ENCODE measurements around the gene C8G. TPM values are rescaled to one million over a fixed set of nuclear protein-coding genes. Genes with fewer than 3 reads are reported as not detected.

C8G gene
- total RNA-seq, 1 donor from 2014 or later: 110 TPM

DNA sequence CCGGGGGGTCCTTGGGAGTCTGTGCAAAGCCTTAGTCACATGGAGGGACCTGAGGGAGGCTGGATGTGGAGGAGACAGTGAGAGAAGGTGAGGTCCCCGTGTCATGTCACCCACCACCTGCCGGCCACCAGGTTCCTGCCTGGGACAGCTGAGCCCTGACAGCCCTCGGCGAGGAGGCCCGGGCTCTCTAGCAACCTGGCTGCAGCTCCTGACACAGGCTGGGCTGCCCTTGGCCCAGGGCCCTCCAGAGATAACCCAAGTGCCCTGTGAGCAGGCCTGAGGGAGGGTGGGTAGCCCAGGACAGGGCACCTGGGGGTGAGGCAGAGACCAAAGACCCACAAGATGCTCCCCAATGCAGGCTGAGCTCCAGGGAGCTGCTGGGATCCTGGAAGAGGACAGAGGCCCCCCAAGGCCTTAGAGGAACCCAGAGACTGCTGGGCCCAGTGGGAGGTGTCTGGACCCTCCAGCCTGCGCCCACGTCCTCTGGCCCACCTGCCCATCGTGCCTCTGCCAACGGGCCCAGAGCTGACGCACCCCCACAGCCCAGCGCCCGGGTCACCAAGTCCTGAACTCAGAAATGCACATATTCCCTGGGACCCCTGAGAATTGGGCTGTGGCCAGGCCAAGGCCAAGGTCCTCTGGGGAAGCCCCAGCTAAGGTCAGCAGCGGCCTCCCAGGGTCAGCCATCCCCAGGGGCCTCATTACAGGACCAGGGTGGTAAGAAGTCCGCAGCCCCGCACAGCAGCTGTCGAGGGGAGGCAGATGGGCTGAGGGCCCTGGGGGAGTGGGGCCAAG, 23.5 kb downstream of the C8G start:
- DNase-seq (ENCODE audit: low spot score): no peak

DNA sequence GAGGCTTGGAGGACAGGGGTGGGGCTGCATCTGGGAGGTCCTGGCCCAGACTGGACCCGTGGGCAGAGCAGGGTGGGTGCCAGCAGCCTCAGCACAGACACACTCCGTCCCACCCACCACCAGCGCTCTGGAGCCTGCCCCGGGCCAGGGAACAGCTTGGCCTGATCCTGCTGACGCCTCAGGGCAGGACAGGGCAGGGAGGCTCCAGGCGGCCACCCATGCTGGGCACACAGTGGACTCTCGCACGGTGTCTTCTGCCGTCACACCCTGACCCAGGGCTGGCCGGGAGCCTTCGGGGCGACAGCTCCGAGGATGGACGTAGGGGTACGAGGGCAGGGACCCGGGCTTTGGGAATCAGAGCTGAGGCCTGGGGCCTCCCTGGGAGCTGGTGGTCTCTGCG, 24.1 kb downstream of the C8G start:
- no peak for DNase-seq (ENCODE audit: low spot score)

DNA sequence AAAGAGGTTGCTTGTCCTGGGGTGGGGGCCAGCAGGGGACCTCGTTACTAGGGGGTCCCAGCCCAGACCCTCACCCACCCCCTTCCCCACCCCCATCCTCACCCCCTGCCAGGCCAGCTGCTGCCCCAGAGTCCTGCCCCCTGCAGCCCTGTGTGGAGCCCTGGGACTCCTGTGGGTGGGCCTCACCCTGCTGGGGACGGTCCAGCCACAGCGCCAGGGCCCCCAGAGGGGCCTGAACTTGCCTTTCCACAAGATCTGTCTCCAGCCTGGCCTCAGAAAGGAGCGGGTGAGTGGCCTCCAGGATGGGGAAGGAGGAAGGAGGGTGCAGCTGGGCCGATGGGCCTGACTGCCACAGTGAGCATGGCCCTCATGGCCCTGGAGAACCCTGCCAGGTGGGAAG, 24.7 kb downstream of the C8G start:
- DNase-seq (ENCODE audit: low spot score): no peak

DNA sequence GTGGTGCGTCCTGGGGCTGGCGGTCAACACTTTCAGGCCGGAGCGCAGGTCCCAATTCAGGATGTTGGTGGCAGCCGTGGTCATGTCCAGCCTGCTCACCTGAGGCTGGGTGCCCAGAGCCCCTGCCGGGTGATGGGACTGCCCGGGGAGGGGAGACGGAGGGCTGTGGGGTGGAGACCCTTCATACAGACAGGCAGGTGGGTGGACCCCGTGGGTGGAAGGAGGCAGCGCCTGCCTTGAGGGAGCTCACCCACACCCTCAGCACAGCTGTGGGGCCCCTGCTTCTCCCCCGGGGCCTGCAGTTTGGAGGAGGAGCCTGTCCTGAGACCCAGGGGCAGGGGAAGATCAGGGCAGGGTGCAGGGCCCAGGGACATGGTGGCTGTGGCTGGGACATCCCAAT, 25.3 kb downstream of the C8G start:
- DNase-seq (ENCODE audit: low spot score): no peak

DNA sequence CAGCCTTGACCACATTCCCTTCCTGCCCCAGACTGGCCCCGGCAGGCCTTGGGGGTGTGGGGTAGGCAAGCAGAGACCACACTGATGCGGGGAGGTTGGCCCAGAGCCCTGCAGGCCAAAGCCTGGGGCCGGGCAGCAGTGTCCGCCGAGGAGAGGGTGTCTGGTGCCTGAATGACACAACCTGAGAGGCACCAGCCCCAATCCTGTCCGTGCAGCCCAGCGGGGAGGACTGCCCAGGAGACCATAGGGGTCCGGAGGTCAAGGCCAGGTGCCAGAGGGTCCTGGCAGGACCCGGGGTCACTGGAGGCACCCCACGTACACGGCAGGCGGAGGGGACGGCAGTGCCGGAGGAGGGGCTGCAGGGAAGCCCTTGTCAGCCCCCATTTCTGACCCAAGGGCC, 26.7 kb downstream of the C8G start:
- no peak for DNase-seq (ENCODE audit: low spot score)

DNA sequence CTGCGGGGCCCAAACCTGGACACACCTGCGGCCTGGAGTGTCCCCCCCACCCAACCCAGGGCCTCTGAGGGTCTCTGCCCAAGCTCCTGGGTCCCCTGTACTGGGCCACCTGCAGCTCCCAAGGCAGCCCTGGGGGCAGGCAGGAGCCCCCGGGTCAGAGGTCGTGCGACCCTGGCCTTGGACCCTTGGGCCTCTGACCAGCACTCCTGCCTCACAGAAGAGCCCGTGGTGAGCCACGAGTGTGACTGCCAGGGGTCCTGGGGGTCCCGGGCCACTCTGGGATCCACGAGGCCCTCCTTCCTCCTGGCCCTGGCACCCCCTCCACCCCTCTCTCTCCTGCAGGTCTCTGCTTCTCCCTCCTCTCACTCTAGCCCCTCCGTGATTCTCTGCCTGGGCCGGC, 27.3 kb downstream of the C8G start:
- DNase-seq (ENCODE audit: low spot score): no peak

DNA sequence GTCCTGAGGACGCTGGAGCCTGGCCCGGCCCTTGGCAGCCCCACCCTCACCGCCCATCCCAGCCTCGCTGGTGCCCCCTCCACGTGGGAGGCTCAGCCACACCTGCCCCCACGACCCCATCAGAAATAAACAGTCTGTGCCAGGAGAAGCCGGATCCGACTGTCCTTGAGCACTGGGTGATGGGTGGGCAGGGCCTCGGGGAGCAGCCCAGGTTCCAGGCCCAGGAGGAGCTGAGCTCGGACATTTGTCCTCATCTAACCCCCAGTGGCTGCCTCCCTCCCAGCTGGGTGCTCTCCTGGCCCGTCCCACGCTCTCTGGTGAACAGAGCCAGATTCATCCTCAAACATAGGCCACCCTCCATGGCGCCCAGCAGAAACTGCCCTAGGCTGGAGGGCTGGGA, 27.7 kb downstream of the C8G start:
- DNase-seq (ENCODE audit: low spot score): no peak

DNA sequence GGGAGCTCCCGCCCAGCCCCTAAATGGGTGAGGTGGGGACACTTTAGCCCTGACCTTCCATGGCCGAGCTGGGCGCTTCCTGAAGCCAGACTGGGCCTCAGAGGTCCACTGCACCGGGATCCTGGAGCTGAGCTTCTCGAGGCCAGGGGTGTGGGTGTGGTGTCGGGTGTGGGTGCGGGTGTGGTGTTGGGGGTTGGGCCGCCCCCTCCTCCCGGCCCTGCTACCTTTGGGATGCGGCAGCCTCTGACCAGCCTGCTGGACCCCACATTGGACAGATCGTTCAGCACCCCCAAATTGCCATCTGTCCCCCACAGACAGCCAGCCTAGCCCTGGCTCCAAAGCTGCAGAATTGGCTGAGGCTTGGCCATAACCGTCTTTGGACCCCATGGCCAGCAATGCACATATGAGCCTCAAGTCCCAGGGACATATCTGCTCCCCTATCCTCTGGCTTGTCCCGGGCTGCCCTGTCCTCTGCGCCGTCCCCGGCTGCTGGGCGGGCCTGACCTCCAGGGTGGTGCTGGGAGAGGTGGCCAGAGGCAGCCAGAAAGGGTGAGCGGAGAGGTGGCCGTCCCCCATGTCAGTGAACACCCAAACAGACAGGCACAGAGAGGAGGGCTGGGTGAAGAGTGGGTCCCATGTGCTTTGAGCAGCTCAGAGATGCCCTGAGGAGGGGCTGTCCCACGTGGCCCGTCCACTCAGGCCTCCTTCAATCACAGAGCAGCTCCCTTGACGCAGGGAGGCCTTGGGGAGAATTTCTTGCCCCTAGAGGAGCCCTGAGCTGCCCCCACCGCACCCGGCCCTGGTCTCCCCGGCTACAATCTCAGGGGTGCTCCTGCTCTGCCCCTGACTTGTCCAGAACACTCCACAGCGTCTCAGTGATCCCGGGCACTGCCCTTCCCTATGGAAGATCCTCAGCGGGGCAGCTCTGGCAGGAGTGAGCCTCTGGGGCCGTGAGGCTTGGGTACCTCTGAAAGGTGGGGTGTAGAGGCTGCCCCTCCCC, 28.9 kb downstream of the C8G start:
- no peak for DNase-seq (ENCODE audit: low spot score)

DNA sequence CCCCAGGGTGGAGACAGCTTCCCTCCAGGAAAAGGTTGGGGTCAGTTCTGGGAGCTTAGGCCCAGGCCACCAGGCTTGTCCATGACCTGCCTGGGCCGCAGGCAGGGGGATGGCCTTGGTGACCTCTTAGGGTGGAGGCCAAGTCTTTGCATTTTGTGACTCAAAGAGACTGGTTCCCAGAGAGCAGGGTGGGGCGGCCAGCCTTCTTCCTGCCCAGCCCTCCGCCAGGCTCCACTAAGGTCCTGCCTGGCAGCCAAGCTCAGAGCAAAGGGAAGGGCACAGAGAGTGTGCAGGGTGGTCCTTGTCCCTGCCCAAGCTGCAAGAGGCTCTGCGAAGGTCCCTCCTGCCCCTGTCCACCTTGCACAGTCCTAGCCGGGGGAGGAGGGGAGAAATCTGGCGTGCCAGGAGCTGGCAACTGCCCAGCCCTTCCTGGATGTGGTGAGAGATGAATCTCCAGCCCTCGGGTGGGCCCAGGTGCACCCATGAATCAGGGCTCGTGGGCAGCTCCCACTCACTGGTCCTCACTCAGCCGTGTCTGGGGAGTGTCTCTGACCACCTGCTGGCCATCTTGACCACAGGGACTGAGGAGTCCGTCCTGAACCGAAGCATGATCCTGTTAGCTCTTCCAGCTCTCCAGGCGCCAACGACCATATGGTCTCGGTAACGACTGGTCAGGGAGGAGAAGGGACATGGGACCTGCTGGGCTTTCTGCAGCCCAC, 29.9 kb downstream of the C8G start:
- no peak for DNase-seq (ENCODE audit: low spot score)

DNA sequence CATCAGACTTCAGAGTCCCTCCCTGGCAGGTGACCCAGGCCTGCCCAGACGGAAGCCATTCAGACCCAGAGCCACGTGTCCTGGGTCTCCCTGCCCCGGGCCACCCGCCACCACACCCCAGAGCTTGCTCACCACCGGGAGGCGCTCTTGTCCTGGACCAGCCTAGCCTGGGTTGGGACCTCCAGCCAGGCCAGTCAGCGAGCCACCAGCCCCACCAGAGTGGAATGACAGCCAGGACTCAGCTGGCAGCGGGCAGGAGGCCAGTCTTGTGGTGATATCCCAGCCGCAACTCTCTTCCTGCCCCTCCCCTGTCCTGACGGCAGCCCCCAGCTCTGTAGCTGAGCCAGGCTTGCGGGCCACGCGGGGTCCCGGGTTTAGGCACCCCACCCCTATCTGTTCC, 30.6 kb downstream of the C8G start:
- DNase-seq (ENCODE audit: low spot score): no peak

DNA sequence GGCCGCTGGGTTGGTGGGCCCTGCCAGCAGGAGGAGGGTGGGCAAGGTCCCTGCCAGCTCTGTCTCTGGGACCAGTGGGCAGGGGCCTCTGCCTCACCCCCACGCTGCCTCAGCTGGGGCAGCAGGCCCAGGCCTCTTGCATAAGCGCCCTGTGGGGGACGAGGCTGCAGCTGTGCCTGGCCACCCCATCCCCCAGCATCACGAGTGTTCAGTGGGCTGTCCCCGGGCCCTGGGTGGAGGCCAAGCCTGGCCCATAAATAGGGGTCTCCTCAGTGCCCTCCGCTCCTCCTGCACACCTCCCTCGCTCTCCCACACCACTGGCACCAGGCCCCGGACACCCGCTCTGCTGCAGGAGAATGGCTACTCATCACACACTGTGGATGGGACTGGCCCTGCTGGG, 32.2 kb downstream of the C8G start, which contains the start of gene PTGDS:
Gene PTGDS, plus strand, starts transcription at position 282 of the 400 bp plus-strand sequence. Its CDS starts 75 bp downstream, at position 357.
- peak; percentile 44 for DNase-seq (ENCODE audit: low spot score)

DNA sequence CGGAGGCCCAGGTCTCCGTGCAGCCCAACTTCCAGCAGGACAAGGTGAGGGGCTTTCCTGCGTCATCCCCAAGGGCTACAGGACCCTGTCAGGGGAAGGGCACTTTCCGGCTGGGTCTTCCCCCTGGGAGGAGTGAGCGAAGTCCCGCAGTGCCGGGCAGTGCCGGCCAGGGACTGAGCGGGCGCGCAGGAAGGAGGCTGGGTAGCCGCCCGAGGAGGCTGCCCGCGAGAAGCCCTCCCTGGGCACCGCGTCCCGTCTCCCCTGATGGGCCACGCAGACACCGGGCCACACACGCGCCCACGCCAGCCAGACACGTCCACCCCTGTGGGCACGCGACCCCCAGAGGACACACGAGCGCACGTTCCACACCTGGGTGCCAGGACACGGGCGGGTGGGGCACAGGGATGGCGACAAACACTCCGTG, 32.6 kb downstream of the C8G start:
- DNase-seq (ENCODE audit: low spot score): no peak

DNA sequence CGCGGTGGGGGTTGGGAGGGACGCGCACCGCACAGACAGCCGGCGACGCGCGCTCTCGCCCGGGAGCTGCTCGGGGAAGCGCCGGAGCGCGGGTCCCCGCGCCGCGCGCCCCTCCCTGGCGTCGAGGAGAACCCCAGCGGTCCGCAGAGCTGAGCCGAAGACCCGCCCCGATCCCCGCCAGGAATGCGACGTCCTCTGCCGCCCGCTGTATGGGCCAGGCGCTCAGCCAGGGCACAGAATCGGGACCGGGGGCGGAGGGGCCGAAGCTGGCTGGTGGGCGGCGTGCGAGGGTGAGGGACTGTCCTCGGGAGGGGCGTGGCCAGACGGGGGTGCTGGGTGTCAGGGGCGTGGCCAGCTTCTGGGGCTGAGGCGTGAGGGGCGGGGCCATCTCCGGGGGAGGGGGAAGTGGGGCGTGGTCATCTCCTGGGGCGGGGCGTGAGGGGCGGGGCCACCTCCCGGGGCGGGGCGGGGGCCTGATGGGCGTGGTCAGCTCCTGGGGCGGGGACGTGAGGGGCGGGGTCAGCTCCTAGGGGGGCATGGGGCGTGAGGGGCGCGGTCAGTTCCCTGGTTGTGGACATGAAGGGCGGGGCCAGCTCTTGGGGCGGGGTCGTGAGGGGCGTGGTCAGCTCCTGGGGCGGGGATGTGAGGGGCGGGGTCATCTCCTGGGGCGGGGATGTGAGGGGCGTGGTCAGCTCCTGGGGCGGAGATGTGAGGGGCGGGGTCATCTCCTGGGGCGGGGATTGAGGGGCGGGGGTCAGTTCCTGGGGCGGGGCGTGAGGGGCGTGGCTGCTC, 33.2 kb downstream of the C8G start:
- DNase-seq (ENCODE audit: low spot score): peak; percentile 60

DNA sequence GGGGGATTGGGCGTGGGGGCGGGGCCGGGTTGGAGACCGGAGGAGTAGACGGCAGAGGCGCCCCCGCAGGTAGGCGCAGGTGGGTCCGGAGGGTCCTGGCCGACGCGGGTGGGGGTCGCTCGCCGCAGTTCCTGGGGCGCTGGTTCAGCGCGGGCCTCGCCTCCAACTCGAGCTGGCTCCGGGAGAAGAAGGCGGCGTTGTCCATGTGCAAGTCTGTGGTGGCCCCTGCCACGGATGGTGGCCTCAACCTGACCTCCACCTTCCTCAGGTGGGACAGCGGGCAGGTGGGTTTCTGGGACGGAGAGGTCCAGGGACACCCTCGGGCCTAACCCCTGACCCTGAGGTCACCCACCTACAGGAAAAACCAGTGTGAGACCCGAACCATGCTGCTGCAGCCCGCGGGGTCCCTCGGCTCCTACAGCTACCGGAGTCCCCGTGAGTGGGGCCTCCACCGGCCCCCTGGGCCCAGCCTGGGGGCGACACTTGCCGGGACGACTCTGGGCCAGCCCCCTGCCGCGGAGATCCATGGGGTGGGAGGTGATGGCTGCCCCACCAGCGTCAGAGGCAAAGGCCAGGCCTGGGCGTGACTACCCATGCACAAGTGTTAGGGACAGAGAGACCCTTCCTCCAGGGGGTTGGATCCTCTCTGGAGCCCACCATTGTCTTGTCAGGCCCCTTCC, 34.0 kb downstream of the C8G start:
- DNase-seq (ENCODE audit: low spot score): no peak

DNA sequence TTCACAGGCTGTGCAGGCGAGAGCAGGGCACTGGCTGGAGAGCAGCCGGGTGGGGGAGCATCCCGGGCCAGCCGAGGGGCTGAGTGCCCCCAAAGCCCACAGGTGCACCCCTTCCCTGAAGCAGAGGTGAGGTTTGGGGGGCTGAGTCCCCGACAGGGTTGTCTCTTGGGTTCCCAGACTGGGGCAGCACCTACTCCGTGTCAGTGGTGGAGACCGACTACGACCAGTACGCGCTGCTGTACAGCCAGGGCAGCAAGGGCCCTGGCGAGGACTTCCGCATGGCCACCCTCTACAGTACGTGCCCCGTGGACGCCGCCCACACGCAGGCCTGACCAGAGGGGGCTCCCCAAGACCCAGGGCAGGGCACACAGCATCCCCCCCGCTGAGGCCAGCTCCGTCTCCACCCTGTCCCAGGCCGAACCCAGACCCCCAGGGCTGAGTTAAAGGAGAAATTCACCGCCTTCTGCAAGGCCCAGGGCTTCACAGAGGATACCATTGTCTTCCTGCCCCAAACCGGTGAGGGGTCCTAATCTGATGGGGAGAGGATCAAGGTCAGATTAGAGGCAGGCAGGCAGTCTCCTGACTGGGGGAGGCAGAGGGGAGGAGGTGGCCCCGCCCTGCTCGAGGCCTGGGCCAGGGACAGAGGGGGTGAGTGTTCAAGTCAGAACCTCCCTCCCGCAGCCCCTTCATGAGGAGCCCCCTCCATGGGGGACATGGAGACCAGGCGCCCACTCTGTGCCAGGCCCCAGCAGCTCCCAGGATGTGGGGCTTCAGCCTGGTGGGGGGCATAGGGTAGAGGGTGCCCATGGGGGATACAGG, 34.9 kb downstream of the C8G start:
- DNase-seq (ENCODE audit: low spot score): no peak

DNA sequence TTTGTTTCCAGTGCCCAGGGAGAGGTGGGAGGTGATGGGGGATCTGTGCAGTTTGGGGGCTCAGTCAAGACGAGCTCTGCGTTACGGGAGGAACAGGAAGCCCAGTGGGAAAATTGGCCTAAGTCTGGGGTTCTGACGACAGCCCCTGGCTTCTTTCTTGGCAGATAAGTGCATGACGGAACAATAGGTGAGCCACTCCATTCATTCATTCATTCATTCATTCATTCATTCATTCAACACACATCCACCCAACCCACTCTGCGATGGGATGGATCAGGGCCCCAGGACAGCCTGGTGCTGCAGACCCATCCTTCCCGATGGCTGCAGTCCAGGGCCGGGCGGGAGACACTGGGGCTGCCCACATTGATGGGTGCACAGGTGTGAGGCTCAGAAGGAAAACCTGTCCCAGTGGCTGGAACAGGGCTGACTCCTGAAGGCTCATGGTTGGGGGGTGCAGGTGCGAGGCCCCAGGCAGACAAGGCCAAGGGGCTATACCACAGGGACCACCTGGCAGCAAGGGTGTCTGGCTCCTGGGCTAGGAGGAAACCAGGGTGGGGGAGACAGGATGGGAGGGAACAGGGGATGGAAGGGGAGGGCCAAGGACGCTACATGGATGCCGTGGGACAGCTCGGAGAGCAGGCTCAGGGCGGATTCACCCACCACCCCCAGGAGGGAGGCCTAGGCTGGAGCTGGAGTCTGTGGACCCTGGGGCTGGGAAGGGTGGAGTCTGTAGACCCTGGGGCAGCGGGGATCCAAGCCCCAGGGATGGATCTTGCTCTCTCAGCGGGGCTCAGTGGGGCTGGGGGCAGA, 35.8 kb downstream of the C8G start:
- no peak for DNase-seq (ENCODE audit: low spot score)

DNA sequence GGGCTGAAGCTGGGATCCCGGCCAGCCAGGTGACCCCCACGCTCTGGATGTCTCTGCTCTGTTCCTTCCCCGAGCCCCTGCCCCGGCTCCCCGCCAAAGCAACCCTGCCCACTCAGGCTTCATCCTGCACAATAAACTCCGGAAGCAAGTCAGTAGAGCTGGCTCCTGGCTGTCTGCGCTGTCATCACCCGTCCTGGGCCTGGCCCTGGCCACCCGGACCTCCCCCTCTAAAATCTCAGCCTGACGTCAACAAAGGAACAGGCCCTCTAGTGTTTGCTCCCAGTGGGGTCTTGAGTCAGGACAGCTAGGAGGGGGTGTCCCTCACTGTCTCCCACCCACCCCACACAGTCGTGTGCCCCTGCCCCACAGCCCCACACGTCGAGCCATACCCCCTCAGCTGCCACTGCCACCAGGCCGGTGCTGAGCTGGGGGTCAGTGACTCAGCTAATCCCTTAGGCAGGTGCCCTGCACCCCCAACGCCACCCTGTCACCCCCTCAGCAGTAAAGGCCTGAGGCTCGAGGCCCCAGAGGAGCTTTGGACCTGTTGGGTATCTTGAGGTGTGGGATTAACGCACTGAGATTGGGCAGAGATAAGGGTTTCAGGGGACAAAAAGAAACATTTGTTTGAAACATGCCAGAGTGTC, 36.7 kb downstream of the C8G start:
- DNase-seq (ENCODE audit: low spot score): no peak
